Left ventricle myocardium inferior (tissue), 1 donor: ENCODE measurements around the gene MYL5. TPM values are rescaled to one million over a fixed set of nuclear protein-coding genes. Genes with fewer than 3 reads are reported as not detected.

Experiments
- DNase-seq: peaks from one replicate; pipeline ENCODE4 v3.0.0-alpha.2; 2020
- H3K27ac ChIP-seq: fragments of 200-600 bp; replicated peaks from 2 replicates; pipeline ENCODE4 v1.8.0; 2021
- H3K27me3 ChIP-seq: fragments of 200-600 bp; 2 replicates; pipeline ENCODE4 v1.8.0; 2021; ENCODE audit warnings: low read depth
- H3K36me3 ChIP-seq: fragments of 200-600 bp; 2 replicates; pipeline ENCODE4 v1.8.0; 2021
- H3K4me1 ChIP-seq: fragments of 200-600 bp; 2 replicates; pipeline ENCODE4 v1.8.0; 2021
- H3K4me3 ChIP-seq: fragments of 200-600 bp; 2 replicates; pipeline ENCODE4 v1.8.0; 2021; ENCODE audit warnings: mild to moderate bottlenecking, moderate library complexity
- H3K9me3 ChIP-seq: fragments of 200-600 bp; replicated peaks from 2 replicates; pipeline ENCODE4 v1.8.0; 2021
- CTCF ChIP-seq: fragments of 200-600 bp; IDR thresholded peaks from 2 replicates; pipeline ENCODE4 v1.8.0; 2021; ENCODE audit warnings: antibody characterized with exemption, mild to moderate bottlenecking, borderline replicate concordance
- intact Hi-C: fragments of 100-400 bp; cut with micrococcal nuclease; formaldehyde crosslinking; loops from one replicate; pipeline ENCODE4 v1.11.0; 2022
- total RNA-seq: library from RNA; stranded (reverse); fragmentation: NEBNext Ultra II Directional; extraction: Animal tissue kit (Norgen Biotek cat#: 25700); gene quantifications from one replicate; pipeline ENCODE4 v1.2.1, GENCODE V29; 2021
- donor health status: DM: no; HTN: yes; CAD: no; lungs with severe emphysema.

MYL5 gene
- total RNA-seq, 1 donor from 2014 or later = 4.5 TPM

DNA sequence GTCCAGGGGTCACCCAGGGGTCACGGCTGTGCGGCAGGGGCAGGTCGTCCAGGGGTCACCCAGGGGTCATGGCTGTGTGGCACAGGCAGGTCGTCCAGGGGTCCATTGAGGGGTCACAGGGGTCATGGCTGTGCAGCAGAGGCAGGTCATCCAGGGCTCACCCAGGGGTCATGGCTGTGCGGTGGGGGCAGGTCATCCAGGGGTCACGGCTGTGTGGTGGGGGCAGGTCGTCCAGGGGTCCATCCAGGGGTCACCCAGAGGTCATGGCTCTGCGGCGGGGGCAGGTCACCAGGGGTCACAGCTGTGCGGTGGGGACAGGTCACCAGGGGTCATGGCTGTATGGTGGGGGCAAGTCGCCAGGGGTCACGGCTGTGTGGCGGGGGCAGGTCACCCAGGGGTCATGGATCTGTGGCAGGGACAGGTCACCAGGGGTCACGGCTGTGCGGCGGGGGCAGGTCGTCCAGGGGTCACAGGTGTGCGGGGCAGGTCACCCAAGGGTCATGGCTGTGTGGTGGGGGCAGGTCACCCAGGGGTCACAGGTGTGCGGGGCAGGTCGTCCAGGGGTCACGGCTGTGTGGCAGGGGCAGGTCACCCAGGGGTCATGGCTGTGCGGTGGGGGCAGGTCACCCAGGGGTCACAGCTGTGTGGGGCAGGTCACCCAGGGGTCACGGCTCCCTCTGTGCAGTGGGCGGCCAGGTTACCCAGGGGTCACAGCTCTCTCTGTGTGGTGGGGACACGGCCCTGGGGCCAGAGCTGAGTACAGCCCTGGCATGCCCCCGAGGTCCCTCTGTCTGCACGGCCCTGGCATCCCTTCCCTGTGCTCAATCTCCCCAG, 16.3 kb upstream of the MYL5 start:
- H3K9me3 ChIP-seq = no peaks in the 10 kb centered on the region
- intact Hi-C loops = no loop called here
- H3K4me1 ChIP-seq = peaks cover 2% of the 10 kb centered on the region
- no peaks in the 10 kb centered on the region for H3K36me3 ChIP-seq
- no peak for TF ChIP-seq CTCF
- H3K27me3 ChIP-seq = peaks cover 41% of the 10 kb centered on the region
- no peak for DNase-seq
- no peak overlapping the region for H3K4me3 ChIP-seq
- H3K27ac ChIP-seq = no peak overlapping the region

GRCh38 chr4:658681-659667, 15.4 kb upstream of the MYL5 start:
- Histone ChIP-seq H3K4me1 (peaks cover 11% of the 10 kb centered on the region), H3K27me3 (peaks cover 41% of the 10 kb centered on the region), H3K36me3 (no peaks in the 10 kb centered on the region), H3K4me3 (no peak overlapping the region), H3K27ac (no peak overlapping the region), H3K9me3 (no peaks in the 10 kb centered on the region)
- DNase-seq = no peak
- intact Hi-C loops = no loop called here
- TF ChIP-seq CTCF = no peak

GRCh38 chr4:659851-660250, 14.5 kb upstream of the MYL5 start:
- no peak for TF ChIP-seq CTCF
- Histone ChIP-seq H3K27ac (no peak overlapping the region), H3K4me1 (peaks cover 14% of the 10 kb centered on the region), H3K27me3 (peaks cover 37% of the 10 kb centered on the region), H3K9me3 (no peaks in the 10 kb centered on the region), H3K36me3 (no peaks in the 10 kb centered on the region), H3K4me3 (no peak overlapping the region)
- no peak for DNase-seq
- intact Hi-C loops = no loop called here

DNA sequence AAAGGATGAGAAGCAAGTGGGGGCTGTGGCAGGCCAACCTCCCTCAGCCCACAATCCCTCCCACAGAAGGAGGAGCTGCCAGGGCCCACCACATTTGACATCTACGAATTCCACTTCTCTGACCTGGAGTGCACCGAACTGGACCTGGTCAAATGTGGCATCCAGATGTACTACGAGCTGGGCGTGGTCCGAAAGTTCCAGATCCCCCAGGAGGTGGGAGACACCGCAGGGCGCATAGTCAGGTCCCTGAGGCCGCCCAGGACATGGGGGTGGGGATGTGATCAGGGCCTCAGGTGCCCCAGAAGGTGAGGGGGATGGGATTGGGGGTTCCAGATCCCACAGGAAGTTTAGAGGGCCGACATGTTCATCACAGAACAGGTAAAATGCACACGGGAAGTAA, 13.9 kb upstream of the MYL5 start:
- Histone ChIP-seq H3K27ac (no peak overlapping the region), H3K4me3 (no peak overlapping the region), H3K27me3 (peaks cover 34% of the 10 kb centered on the region), H3K36me3 (no peaks in the 10 kb centered on the region), H3K4me1 (peaks cover 14% of the 10 kb centered on the region), H3K9me3 (no peaks in the 10 kb centered on the region)
- no peak for TF ChIP-seq CTCF
- intact Hi-C loops = no loop called here
- no peak for DNase-seq

GRCh38 chr4:661231-661630, 13.1 kb upstream of the MYL5 start:
- H3K36me3 ChIP-seq = no peaks in the 10 kb centered on the region
- no peak overlapping the region for H3K27ac ChIP-seq
- H3K27me3 ChIP-seq = peaks cover 26% of the 10 kb centered on the region
- no peaks in the 10 kb centered on the region for H3K9me3 ChIP-seq
- peaks cover 14% of the 10 kb centered on the region for H3K4me1 ChIP-seq
- DNase-seq = no peak
- TF ChIP-seq CTCF = no peak
- no peak overlapping the region for H3K4me3 ChIP-seq
- intact Hi-C loops = no loop called here
